Esophagus muscularis mucosa (tissue), 4 donors: ENCODE measurements around the gene RAB40A. TPM values are rescaled to one million over a fixed set of nuclear protein-coding genes. Genes with fewer than 3 reads are reported as not detected.

Source experiments
- total RNA-seq, 4 donors: library from RNA; depleted of rRNA; stranded (reverse); fragments of >200 nt; gene quantifications; one replicate each; pipeline versions ENCODE4 v1.1.0 to v1.2.1, GENCODE V29; 2016

RAB40A gene
- total RNA-seq, 4 donors from 2014 or later = 4.5 to 13.2 (median 9.5) TPM

Other genes with a start within 250 kb of the RAB40A start
- 1 to 10 TPM in 1 of 4 donors, under 1 TPM in 2, not detected in 1; 0.33 to 1.0 (median 0.97) TPM for gene TCEAL5, start 242.7 kb downstream of the RAB40A start, total RNA-seq
- gene BEX2, start 208.5 kb downstream of the RAB40A start, total RNA-seq = 10 to 100 TPM in 1 of 4 donors, 1 to 10 TPM in 3; 2.1 to 10.6 (median 5.6) TPM
- 10 to 100 TPM in 3 of 4 donors, 1 to 10 TPM in 1; 8.2 to 12.9 (median 10.6) TPM for gene TCEAL7, start 189.2 kb downstream of the RAB40A start, total RNA-seq
- 10 to 100 TPM; 47.3 to 69.3 (median 52.9) TPM for gene TCEAL9, start 163.0 kb downstream of the RAB40A start, total RNA-seq
- 100 to 1,000 TPM; 119 to 137 (median 130) TPM for gene BEX3, start 143.0 kb downstream of the RAB40A start, total RNA-seq
- 100 to 1,000 TPM; 343 to 818 (median 418) TPM for gene TCEAL4, start 66.0 kb upstream of the RAB40A start, total RNA-seq
- 100 to 1,000 TPM; 108 to 218 (median 150) TPM for gene TCEAL3, start 88.5 kb upstream of the RAB40A start, total RNA-seq
- gene TCEAL1, start 109.5 kb upstream of the RAB40A start, total RNA-seq = 100 to 1,000 TPM; 192 to 287 (median 217) TPM
- 100 to 1,000 TPM; 299 to 400 (median 353) TPM for gene MORF4L2, start 167.2 kb upstream of the RAB40A start, total RNA-seq
- gene TMEM31, start 191.4 kb upstream of the RAB40A start, total RNA-seq = not detected